ENCODE results near the gene NCK2.

- TF ChIP-seq HCFC1 (IDR thresholded peaks at IDR 0.05; ENCODE audit: low read length): no peak
- TF ChIP-seq BHLHE40 (IDR thresholded peaks at IDR 0.05; ENCODE audit: borderline replicate concordance in 1 of 2, low read depth in 2 of 2, low read length in 1 of 2): no peak
- TF ChIP-seq CTCF (IDR thresholded peaks at IDR 0.05 in 2 of 3, conservative IDR thresholded peaks at IDR 0.05 in 1 of 3; ENCODE audit: control insufficient read depth in 2 of 3, extremely low read depth in 1 of 3, insufficient read depth in 1 of 3, low read depth in 3 of 3, low read length in 3 of 3): no peak
- TF ChIP-seq EZH2 (IDR thresholded peaks at IDR 0.05; ENCODE audit: borderline replicate concordance, control insufficient read depth, low read depth, low read length): no peak
- TF ChIP-seq SREBF1 (IDR thresholded peaks at IDR 0.05; ENCODE audit: low read length): no peak
- no peak for TF ChIP-seq SMARCA5 (IDR thresholded peaks at IDR 0.05)
- TF ChIP-seq NFYB (IDR thresholded peaks at IDR 0.05; ENCODE audit: insufficient read depth, low read depth, low read length): no peak
- no peak for TF ChIP-seq TAF1 (IDR thresholded peaks at IDR 0.05; ENCODE audit: borderline replicate concordance, low read depth, low read length)
These were observed 114.4 kb downstream of the NCK2 start for GRCh38 chr2:105858868-105859693.

Data from GM12878 (cell line).